Esophagus squamous epithelium (tissue), 5 donors: Measurements from ENCODE around the gene TAF13. TPM values are rescaled to one million over a fixed set of nuclear protein-coding genes. Genes with fewer than 3 reads are reported as not detected.

ENCODE experiments used
- DNase-seq: peaks from one replicate; lab custom pipeline; 2025; lab: John Stamatoyannopoulos, UW
- H3K27ac ChIP-seq, 4 donors: fragments of 200-600 bp; sonication (generic); one replicate each; pipeline ENCODE4 v1.5.1; 2016 to 2019; ENCODE audit warnings: mild to moderate bottlenecking in 1 of 4
- H3K27me3 ChIP-seq, 4 donors: fragments of 200-600 bp; sonication (generic); 1 replicate in 3 of 4; 2 replicates in 1 of 4; pipeline versions ENCODE4 v1.5.1 to v1.6.0; 2017 to 2021; ENCODE audit warnings: antibody characterized with exemption in 1 of 4
- H3K36me3 ChIP-seq, 3 donors: fragments of 200-600 bp; sonication (generic); one replicate each; pipeline ENCODE4 v1.5.1; 2016 to 2019
- H3K4me1 ChIP-seq, 3 donors: fragments of 200-600 bp; sonication (generic); one replicate each; pipeline ENCODE4 v1.5.1; 2017 to 2019
- H3K4me3 ChIP-seq, 4 donors: fragments of 200-600 bp; sonication (generic); 1 replicate in 3 of 4; 2 replicates in 1 of 4; pipeline ENCODE4 v1.5.1; 2016 to 2019; ENCODE audit warnings: mild to moderate bottlenecking in 2 of 4, moderate library complexity in 1 of 4
- H3K9me3 ChIP-seq, 3 donors: fragments of 200-600 bp; sonication (generic); one replicate each; pipeline ENCODE4 v1.5.1; 2016 to 2019
- CTCF ChIP-seq, 6 experiments: fragments of 450-650 bp in 4 of 6; fragments of 200-600 bp in 2 of 6; sonication (generic) in 2 of 6; IDR thresholded peaks; one replicate each; pipeline ENCODE4 v1.5.1; 2016 to 2019; ENCODE audit warnings: antibody characterized with exemption in 6 of 6, mild to moderate bottlenecking in 4 of 6, moderate library complexity in 4 of 6
- POLR2A ChIP-seq, 4 donors: fragments of 450-650 bp; IDR thresholded peaks; one replicate each; pipeline ENCODE4 v1.6.1; 2017; ENCODE audit warnings: antibody characterized with exemption in 4 of 4, mild to moderate bottlenecking in 4 of 4, moderate library complexity in 3 of 4
- WGBS, 2 donors: methylation state at CpG; one replicate each; pipeline ENCODE4 v1.1.5; 2018; 5-methylcytosine and 5-hydroxymethylcytosine counted together
- intact Hi-C: fragments of 100-400 bp; cut with DNase I; formaldehyde crosslinking; loops from one replicate; pipeline ENCODE4 v1.15.0; 2022
- small RNA-seq, 4 donors: library from RNA; depleted of rRNA; stranded (forward); fragments of <200 nt; gene quantifications; one replicate each; pipeline ENCODE3, GENCODE V24; 2016
- total RNA-seq, 4 donors: library from RNA; depleted of rRNA; stranded (reverse); fragments of >200 nt; gene quantifications; one replicate each; pipeline ENCODE4 v1.1.0, GENCODE V29; 2016
- donor health status: DM: yes; HTN: yes; CAD: no.

The TAF13 gene
- total RNA-seq, 4 donors from 2014 or later: 35.3 to 71.2 (median 43.4) TPM

DNA sequence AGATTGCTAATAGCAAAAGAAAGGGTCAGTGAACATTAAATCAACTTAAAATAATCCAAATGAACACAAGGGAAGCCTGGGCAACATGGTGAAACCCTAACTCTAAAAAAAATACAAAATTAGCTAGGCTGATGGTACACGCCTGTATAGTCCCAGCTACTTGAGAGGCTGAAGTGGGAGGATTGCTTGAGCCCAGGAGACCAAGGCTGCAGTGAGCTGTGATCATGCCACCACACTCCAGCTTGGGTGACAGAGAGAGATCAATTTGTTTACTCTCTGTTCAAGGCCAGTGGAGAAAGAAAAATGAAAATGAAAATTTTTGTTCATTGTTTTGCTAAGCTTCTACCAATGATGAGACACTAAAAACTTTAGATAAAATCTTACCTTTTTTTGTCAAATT lies 58.7 kb downstream of the TAF13 start:
- Histone ChIP-seq H3K27ac (no peak overlapping the region), H3K4me3 (no peak overlapping the region), H3K27me3 (no peaks in the 10 kb centered on the region), H3K9me3 (no peaks in the 10 kb centered on the region), H3K36me3 (peaks cover 5 to 97% (median 15%) of the 10 kb centered on the region in 3 donors), H3K4me1 (no peaks in the 10 kb centered on the region)
- intact Hi-C loops: no loop called here
- 87 to 96% methylated on average over 1 of the region's 1 CpG for WGBS, 2 donors
- TF ChIP-seq CTCF (IDR thresholded peaks at IDR 0.05) (no peak), POLR2A (IDR thresholded peaks at IDR 0.05) (no peak)
- DNase-seq: no peak

Small RNAs within 50 kb of the gene (small RNA-seq; reads per million reads assigned to genes)
- gene AL356488.2 (0 reads per million in 4 donors), gene BX679664.1 (0 reads per million in 4 donors)

Other genes starting within 250 kb of the TAF13 start
- gene AKNAD1, start 218.9 kb downstream of the TAF13 start, total RNA-seq: 1 to 10 TPM in 2 of 4 donors, under 1 TPM in 1, not detected in 1; 0.09 to 4.8 (median 2.6) TPM
- gene GPSM2, start 199.0 kb downstream of the TAF13 start, total RNA-seq: 10 to 100 TPM; 57.3 to 89.6 (median 82.1) TPM
- gene CLCC1, start 112.5 kb downstream of the TAF13 start, total RNA-seq: 10 to 100 TPM in 2 of 4 donors, 1 to 10 TPM in 2; 8.0 to 18.9 (median 12.0) TPM
- 10 to 100 TPM; 13.3 to 22.7 (median 18.3) TPM for gene WDR47, start 33.9 kb downstream of the TAF13 start, total RNA-seq
- 10 to 100 TPM; 10.8 to 21.4 (median 16.0) TPM for gene TMEM167B, start 14.8 kb upstream of the TAF13 start, total RNA-seq
- gene ELAPOR1, start 38.1 kb upstream of the TAF13 start, total RNA-seq: 10 to 100 TPM in 1 of 4 donors, under 1 TPM in 3; 0.40 to 14.8 (median 0.53) TPM
- 100 to 1,000 TPM in 3 of 4 donors, 10 to 100 TPM in 1; 85.8 to 150 (median 134) TPM for gene SARS1, start 137.9 kb upstream of the TAF13 start, total RNA-seq
- gene CELSR2, start 173.5 kb upstream of the TAF13 start, total RNA-seq: 10 to 100 TPM; 23.4 to 57.2 (median 39.9) TPM
- 10 to 100 TPM in 1 of 4 donors, 1 to 10 TPM in 3; 2.3 to 13.1 (median 8.7) TPM for gene PSRC1, start 207.1 kb upstream of the TAF13 start, total RNA-seq
- gene MYBPHL, start 231.0 kb upstream of the TAF13 start, total RNA-seq: not detected